ENCODE measurements around the gene SNPH.

The SNPH gene

DNA sequence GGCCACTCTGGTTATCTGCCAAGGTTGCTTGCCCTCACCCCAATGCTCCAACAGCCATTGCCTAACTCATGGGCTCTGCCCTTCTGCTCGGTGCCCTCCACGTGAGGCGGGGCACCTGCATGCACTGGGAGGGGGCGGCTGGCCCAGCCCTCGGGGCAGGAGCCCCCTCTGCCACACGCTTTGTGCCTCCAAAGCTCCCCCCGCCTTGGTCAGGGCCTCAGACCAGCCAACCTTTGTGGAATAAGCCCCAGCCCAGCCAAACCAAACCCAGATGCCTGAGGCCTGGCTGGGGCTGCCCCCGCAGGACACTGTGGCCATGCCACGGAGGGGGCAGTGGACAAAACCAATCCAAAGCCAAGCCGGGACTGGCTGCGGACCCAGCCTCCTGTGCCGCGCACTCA is 41.5 kb downstream of the SNPH start:
- no peak for DNase-seq

DNA sequence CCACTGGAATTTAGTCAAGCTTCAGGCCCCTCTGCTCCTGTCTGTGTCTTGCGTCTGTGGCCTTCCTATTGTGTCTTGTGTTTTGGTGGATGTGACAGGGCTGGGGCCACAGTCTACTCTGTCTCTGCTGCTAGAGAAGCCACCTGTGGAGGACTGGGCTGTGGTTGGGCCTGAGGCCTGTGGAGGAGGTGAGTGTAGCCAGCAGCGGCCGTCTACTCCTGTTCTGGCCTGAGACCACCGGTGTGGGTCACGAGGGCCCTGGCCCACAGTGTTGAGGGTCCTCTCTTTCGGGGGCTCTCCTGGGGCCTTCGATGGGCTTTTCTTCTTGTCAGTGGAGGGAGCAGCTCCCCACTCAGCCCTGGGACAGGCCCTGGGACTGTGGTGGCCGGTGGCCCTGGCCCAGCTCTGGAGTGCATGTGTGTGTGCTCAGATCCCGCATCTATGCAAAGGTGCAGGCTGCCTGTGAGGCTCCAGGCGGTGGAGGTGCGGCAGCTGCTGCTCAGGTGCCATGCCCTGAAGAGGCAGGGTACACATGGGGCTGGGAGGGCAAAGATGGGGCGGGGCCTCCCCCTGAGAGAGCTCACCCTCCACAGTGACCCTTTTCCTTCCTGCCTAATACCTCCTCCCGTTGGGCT is 42.1 kb downstream of the SNPH start:
- DNase-seq = no peak

DNA sequence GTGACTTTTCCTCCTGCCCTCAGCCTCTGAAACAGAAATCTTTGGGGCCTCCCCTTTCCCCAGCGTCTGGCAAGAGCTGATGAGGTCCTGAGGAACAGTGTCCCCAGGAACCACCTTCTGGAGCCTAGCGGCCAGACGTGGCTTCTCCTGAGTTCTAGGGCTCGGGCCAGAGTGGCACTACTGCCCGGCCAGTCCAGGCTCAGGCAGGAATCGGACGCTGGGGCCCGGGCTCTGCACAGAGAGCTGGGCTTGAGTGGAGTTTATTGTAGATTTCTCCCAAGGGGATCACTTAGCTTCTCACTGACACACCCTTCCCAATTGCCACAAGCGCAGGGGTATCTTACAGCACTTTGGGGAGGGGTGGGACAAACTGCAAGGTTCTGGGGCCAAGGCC is 42.6 kb downstream of the SNPH start:
- DNase-seq = no peak

DNA sequence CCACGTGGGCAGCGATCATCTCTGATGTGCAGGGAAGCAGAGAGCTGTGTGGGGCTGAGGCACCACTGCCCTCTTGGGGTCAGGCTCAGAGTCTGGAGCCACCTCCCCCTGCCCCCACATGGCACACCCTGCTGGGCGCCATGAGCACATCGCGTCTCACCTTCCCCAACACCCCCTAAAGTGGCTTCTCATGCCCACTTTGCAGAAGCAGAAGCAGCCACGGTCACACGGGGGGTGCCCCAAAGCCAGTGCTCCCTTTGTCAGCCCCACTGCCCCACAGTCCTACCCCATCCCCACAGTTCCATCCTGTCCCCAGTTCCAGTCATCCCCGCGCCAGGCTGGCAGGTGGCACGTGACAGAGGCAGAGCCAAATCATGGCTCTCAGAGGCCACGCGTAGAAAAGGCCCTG is 43.3 kb downstream of the SNPH start:
- no peak for DNase-seq

DNA sequence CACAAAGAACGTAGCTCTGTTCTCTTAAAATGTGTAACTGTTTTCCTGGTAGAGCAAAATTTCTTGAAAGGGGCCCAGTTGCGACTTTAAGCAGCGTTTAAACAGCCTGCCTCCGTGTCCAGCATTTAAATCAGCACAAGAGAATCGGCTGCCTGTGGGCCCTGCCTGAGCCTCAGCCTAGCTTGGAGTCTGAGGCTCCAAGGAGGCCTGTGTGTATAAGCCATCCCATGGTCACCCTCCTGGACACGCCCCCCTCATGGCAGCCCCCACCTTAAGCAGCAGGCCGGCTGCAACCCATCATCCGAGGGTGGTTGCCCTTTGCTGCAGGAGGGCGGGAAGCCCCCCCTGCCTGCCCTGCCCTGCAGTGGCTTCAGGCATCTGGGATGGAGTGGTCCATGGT is 44.0 kb downstream of the SNPH start:
- no peak for DNase-seq

GRCh38 chr20:1310506-1311190 is 44.6 kb downstream of the SNPH start:
- DNase-seq = no peak

GRCh38 chr20:1312308-1312707 is 46.2 kb downstream of the SNPH start:
- DNase-seq = no peak

DNA sequence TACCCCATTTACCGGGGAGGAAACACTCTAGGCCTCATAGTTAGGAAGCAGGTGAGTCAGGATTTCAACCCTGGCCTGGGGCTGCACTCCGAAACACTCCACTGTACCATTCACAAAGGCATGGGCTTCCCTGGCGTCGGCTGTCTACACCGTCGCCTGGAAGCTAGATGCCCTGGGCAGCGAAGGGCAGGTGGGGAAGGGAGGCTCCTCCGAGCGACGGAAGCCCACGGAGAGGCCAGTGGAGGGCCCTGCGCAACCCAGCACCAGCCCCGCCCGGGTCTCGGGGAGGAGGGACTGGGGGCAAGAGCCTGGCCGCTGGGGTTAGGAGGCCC is 46.8 kb downstream of the SNPH start:
- DNase-seq = no peak

- peak; percentile 80 for DNase-seq
Measured at GRCh38 chr20:1313236-1313964, 47.3 kb downstream of the SNPH start.

GRCh38 chr20:1315804-1316203 is 49.7 kb downstream of the SNPH start:
- no peak for DNase-seq

DNA sequence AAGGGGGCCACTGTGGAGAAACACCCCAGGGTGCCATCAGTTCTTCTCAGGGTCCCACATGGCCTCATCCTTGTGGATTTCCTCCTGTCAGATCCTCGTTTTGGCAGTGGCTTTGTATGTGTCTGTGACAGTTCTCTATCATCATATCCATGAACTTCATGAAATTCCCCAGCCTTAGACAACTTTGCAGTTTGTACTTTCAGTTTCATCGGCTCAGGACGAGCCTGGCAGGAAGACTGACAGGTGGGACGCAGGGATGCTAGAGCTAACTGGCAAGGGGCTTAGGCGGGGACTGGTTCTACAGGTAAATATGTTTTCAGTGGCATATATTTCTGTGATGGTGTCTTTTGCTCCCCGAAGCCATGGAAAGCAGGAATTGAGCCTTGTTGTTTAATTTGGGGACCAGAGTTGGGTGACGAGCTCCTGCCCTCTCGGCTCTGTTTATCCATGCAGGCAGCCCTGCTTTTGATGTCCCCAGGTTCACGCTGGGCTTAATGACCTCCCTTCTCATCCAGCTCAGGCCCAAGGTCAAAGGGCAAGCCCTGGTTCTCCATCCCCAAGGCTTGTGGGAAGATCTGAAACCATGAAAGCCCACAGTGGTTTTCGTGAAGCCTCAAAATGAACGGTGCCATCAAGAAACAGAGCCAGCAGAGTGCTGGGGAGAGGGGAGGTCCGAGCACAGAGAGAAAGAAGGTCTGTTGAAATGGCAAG is 51.6 kb downstream of the SNPH start:
- no peak for DNase-seq

DNA sequence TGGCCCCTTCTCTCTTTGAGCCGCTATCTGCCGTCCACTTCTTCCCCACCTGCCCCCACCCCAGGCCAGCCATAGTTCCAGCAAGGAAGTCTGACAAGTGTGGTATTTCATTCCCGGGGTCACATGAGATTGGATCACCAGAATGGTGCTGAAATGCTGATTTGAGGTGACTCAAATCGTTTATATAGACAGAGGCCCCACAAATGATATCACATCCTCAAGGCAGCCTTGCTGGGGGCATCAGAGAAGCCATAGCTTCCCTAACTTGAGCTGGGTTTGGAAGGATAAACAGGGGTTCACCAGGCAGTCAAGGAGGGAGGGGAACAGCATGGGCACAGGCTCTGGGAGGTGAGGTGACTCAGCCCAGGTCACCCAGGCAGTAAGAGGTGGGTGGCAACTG is 53.0 kb downstream of the SNPH start:
- no peak for DNase-seq

GRCh38 chr20:1319462-1319861 is 53.4 kb downstream of the SNPH start:
- no peak for DNase-seq

DNA sequence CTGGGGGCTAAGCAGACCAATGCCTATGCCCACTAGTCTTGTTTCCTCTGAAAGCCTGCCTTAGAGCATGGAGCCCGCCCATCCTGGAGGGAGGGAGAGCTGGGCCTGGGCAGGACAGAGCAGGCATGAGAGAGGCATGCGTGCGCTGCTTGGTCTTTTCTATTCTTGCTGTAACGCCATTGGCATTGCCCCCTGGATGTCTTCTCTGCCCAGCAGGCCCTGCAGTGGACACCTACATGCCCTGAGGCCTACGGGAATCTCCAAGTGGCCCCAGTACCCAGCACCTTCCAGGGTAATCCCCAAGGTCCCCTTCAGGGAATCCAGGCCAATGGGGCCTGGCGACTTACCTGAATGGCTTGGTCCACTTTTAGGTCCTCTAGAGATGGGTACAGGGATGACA is 53.9 kb downstream of the SNPH start:
- DNase-seq = no peak

DNA sequence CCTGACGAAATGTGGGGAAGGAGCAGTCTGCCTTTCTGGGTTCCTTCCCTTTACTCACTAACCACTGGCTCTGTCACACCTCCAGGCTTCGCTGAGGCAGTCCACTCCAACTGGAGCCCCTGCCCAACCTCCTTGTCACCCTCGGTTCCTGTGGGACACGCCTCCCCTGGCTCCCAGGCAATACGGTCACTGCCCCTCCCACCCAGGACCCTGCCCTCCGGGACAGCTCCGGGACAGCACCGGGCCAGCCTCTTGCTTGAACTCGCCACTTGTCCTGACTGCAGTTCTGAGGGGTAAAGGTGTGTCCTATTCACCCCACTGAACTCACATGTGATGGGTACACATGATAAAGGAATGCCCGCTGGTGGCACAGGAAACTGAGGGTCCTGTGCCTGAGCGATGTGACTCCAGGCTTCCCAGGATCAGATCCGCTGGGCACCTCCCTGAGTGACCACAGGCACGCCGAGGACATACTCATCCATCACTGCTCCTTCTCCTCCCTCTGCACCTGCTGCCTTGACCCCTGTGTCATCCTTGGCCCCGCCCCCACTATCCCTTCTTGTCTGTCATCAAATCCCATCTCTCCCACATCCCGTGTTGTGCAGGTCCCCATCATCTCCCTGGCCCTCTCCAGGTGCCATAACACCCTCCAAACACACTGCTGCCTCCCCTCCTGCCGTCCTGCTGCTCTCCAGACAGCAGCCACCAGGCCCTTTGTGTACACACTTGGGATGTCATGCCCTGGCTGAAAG is 55.0 kb downstream of the SNPH start:
- no peak for DNase-seq

DNA sequence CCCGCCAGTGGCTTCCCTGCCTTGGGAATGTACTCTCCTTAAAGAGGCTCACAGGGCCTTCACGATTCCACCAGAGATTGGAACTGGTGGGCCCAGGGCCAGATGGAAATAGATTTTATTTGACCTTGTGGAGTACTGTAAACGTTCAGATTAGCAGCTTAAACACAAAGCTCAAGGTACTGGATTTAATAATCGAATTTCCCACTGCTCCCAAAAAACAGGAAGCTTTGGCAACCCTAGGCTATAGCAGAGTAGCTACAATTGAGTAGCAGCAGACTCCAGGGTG is 55.5 kb downstream of the SNPH start:
- DNase-seq = no peak

DNA sequence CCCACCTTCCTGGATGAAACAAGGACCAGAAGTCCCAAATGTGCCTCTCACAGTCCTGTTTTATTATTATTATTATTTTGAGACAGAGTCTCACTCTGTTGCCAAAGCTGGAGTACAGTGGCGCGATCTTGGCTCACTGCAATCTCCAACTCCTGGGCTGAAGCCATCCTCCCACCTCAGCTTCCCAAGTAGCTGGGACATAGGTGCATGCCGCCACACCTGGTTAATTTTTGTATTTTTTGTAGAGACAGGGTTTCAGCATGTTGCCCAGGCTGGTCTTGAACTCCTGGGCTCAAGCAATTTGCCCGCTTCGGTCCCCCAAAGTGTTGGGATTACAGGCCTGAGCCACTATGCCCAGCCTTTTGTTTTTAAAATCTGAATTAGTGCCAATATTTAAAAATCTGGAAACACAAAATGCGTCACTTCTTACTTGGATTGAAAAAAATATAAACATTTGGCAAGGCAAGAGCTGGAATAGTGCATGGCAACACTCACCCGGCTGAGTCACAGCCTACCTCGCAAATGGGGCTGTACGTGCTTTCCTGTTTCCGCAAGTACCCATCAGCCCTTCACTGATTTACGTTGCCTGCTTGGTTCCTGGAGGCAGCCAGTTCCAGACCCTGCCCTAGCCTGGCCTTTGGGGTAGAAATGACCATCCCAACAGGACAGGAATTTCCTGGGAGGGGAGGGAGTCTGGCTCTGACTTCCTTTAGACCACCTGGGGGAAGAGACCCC is 56.6 kb downstream of the SNPH start:
- DNase-seq = no peak

DNA sequence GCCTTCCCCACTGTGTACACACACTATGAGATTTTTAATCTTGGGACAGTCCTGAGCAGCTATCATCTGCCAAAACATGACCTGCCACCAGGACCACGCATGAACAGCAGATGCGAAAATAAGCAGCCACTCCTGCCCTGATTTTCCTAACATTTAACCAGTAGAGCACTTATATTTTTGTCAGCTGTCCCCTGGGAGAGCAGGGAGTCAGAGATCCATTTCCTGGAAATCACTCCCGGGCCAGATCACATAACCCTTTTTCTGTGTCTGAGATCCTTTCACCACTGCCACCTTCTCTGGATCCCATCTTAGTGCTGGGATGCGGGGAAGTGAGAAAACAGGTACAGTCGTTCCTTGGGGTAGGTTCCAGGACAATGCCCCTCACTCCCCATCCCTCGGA is 57.2 kb downstream of the SNPH start:
- DNase-seq = no peak

GRCh38 chr20:1323830-1324597 is 57.9 kb downstream of the SNPH start:
- no peak for DNase-seq

- no peak for DNase-seq
Measured at GRCh38 chr20:1324598-1325172, 58.6 kb downstream of the SNPH start.
